H1 (cell line): ENCODE measurements around the gene PTGDR2. TPM values are rescaled to one million over a fixed set of nuclear protein-coding genes. Genes with fewer than 3 reads are reported as not detected.

Experiments
- CTCF ChIA-PET: fragments of 300-600 bp; sonication (Branson Sonifier 250); formaldehyde crosslinking; loops from one replicate; lab custom pipeline; 2021; ENCODE audit not compliant: partially characterized antibody; lab: Charles Lee
- POLR2A ChIA-PET: fragments of 300-600 bp; sonication (Branson Sonifier 250); formaldehyde crosslinking; loops from one replicate; lab custom pipeline; 2021; ENCODE audit warnings: inconsistent platforms; ENCODE audit not compliant: partially characterized antibody; lab: Charles Lee
- DNase-seq, 2 experiments: peaks; one replicate each; pipeline versions ENCODE4 v3.0.0 to v3.0.0-alpha.2; 2010 to 2022; ENCODE audit warnings: low spot score in 2 of 2, low read depth in 1 of 2, mixed read lengths in 1 of 2
- FAIRE-seq: peaks from 2 replicates; lab custom pipeline; 2011; peaks lifted over from hg19 to GRCh38; lab: Jason Lieb, UNC
- H2AFZ ChIP-seq: 2 replicates; pipeline ENCODE4 v1.8.1; 2012; ENCODE audit warnings: low read length, inconsistent platforms
- H2AK5ac ChIP-seq: 2 replicates; pipeline ENCODE4 v1.6.1; 2013; ENCODE audit warnings: low read depth, low read length
- H2BK120ac ChIP-seq: replicated peaks from 2 replicates; pipeline ENCODE3; 2013; ENCODE audit warnings: low read depth, low read length, inconsistent platforms
- H2BK12ac ChIP-seq: 2 replicates; pipeline ENCODE4 v1.6.1; 2013; ENCODE audit warnings: low read depth, low read length
- H2BK15ac ChIP-seq: 2 replicates; pipeline ENCODE4 v1.6.1; 2013; ENCODE audit warnings: low read length
- H2BK20ac ChIP-seq: 2 replicates; pipeline ENCODE4 v1.6.1; 2013; ENCODE audit warnings: low read length
- H2BK5ac ChIP-seq: 2 replicates; pipeline ENCODE4 v1.6.1; 2013; ENCODE audit warnings: low read depth, low read length
- H3K14ac ChIP-seq: 2 replicates; pipeline ENCODE4 v1.6.1; 2013; ENCODE audit warnings: inconsistent platforms; ENCODE audit not compliant: insufficient read length
- H3K18ac ChIP-seq: 2 replicates; pipeline ENCODE4 v1.6.1; 2013; ENCODE audit warnings: low read length; ENCODE audit errors: extremely low read depth
- H3K23ac ChIP-seq: 2 replicates; pipeline ENCODE4 v1.6.1; 2013; ENCODE audit warnings: inconsistent platforms; ENCODE audit not compliant: insufficient read length
- H3K23me2 ChIP-seq: 2 replicates; pipeline ENCODE4 v1.6.1; 2013; ENCODE audit warnings: low read depth, low read length
- H3K27ac ChIP-seq: 2 replicates; pipeline ENCODE4 v1.6.1; 2011; ENCODE audit warnings: low read depth, low read length, inconsistent platforms
- H3K27me3 ChIP-seq, 4 experiments: replicated peaks in 1 of 4; 1 replicate in 1 of 4; 2 replicates in 3 of 4; pipeline versions ENCODE4 v1.6.1 to v1.8.1; 2011 to 2013; ENCODE audit warnings: low read length in 3 of 4, mild to moderate bottlenecking in 3 of 4, inconsistent platforms in 2 of 4, mixed read lengths in 2 of 4, moderate library complexity in 1 of 4; ENCODE audit not compliant: control insufficient read depth in 3 of 4, insufficient read depth in 3 of 4; ENCODE audit errors: extremely low read depth in 1 of 4
- H3K36me3 ChIP-seq, 4 experiments: 2 replicates each; pipeline versions ENCODE4 v1.6.1 to v1.8.1; 2011 to 2013; ENCODE audit warnings: mild to moderate bottlenecking in 4 of 4, low read length in 3 of 4, moderate library complexity in 2 of 4, control low read depth in 1 of 4, inconsistent platforms in 1 of 4; ENCODE audit not compliant: insufficient read depth in 4 of 4, control insufficient read depth in 2 of 4
- H3K4ac ChIP-seq: replicated peaks from 2 replicates; pipeline ENCODE3; 2013; ENCODE audit warnings: low read length, low read depth, mixed read lengths, inconsistent platforms; ENCODE audit not compliant: insufficient read length
- H3K4me1 ChIP-seq, 4 experiments: replicated peaks in 1 of 4; 1 replicate in 1 of 4; 2 replicates in 3 of 4; pipeline versions ENCODE4 v1.6.1 to v1.8.1; 2011 to 2013; ENCODE audit warnings: low read length in 3 of 4, inconsistent platforms in 2 of 4, mixed read lengths in 1 of 4; ENCODE audit not compliant: insufficient read depth in 4 of 4, control insufficient read depth in 3 of 4
- H3K4me2 ChIP-seq, 2 experiments: 2 replicates each; pipeline versions ENCODE4 v1.6.1 to v1.8.1; 2011 to 2013; ENCODE audit warnings: low read depth in 2 of 2, low read length in 2 of 2, control low read depth in 1 of 2, inconsistent platforms in 1 of 2, mild to moderate bottlenecking in 1 of 2; ENCODE audit not compliant: insufficient read depth in 1 of 2
- H3K4me3 ChIP-seq, 4 experiments: fragments of 200-600, 300-600 bp in 1 of 4; sonication (generic), shearing (Covaris generic), sonication (Bioruptor Twin) in 1 of 4; 2 replicates each; pipeline versions ENCODE4 v1.5.1 to v1.8.1; 2011 to 2016; ENCODE audit warnings: low read length in 4 of 4, low read depth in 3 of 4, control low read depth in 2 of 4, inconsistent platforms in 2 of 4, mild to moderate bottlenecking in 2 of 4, mixed read lengths in 1 of 4, moderate library complexity in 1 of 4; ENCODE audit not compliant: insufficient read depth in 2 of 4; ENCODE audit errors: extremely low read depth in 1 of 4
- H3K56ac ChIP-seq: replicated peaks from 2 replicates; pipeline ENCODE3; 2013; ENCODE audit warnings: low read depth, mild to moderate bottlenecking, mixed read lengths, low read length, inconsistent platforms; ENCODE audit not compliant: insufficient read length
- H3K79me1 ChIP-seq: 2 replicates; pipeline ENCODE4 v1.6.1; 2013; ENCODE audit warnings: low read depth, low read length, control low read depth
- H3K79me2 ChIP-seq, 2 experiments: 2 replicates each; pipeline versions ENCODE4 v1.6.1 to v1.8.1; 2012 to 2013; ENCODE audit warnings: low read length in 2 of 2, mild to moderate bottlenecking in 2 of 2, inconsistent platforms in 1 of 2; ENCODE audit not compliant: insufficient read depth in 2 of 2, control insufficient read depth in 1 of 2
- H3K9ac ChIP-seq, 4 experiments: replicated peaks in 1 of 4; 1 replicate in 1 of 4; 2 replicates in 3 of 4; pipeline versions ENCODE4 v1.6.1 to v1.8.1; 2011 to 2013; ENCODE audit warnings: low read depth in 3 of 4, low read length in 3 of 4, control low read depth in 2 of 4, mild to moderate bottlenecking in 2 of 4, moderate library complexity in 2 of 4, inconsistent platforms in 1 of 4; ENCODE audit errors: extremely low read depth in 1 of 4
- H3K9me3 ChIP-seq, 2 experiments: 2 replicates each; pipeline versions ENCODE4 v1.6.1 to v1.8.1; 2012 to 2013; ENCODE audit warnings: mild to moderate bottlenecking in 2 of 2, moderate library complexity in 2 of 2, control low read depth in 1 of 2, inconsistent platforms in 1 of 2, low read depth in 1 of 2, low read length in 1 of 2, mixed read lengths in 1 of 2; ENCODE audit not compliant: insufficient read depth in 2 of 2
- H4K20me1 ChIP-seq, 2 experiments: replicated peaks in 1 of 2; 2 replicates each; pipeline versions ENCODE3 to v1.8.1; 2011 to 2013; ENCODE audit warnings: inconsistent platforms in 2 of 2, low read length in 2 of 2, mild to moderate bottlenecking in 1 of 2; ENCODE audit not compliant: insufficient read depth in 2 of 2, control insufficient read depth in 1 of 2
- H4K5ac ChIP-seq: 2 replicates; pipeline ENCODE4 v1.6.1; 2013; ENCODE audit warnings: low read length, low read depth, mixed read lengths, inconsistent platforms; ENCODE audit not compliant: insufficient read length
- H4K8ac ChIP-seq: 2 replicates; pipeline ENCODE4 v1.8.0; 2013; ENCODE audit warnings: mild to moderate bottlenecking, moderate library complexity, low read length, inconsistent platforms; ENCODE audit not compliant: insufficient read depth; ENCODE audit errors: extremely low read depth
- H4K91ac ChIP-seq: replicated peaks from 2 replicates; pipeline ENCODE3; 2013; ENCODE audit warnings: low read length, mixed read lengths, inconsistent platforms; ENCODE audit not compliant: insufficient read length
- BACH1 ChIP-seq: IDR thresholded peaks from 2 replicates; pipeline ENCODE4 v1.6.1; 2012; ENCODE audit warnings: low read length, improper control_type of control experiment
- CHD1 ChIP-seq: IDR thresholded peaks from 2 replicates; pipeline ENCODE4 v1.6.1; 2012; ENCODE audit warnings: low read depth, low read length, improper control_type of control experiment
- JUND ChIP-seq: IDR thresholded peaks from 2 replicates; pipeline ENCODE4 v1.6.1; 2011; ENCODE audit warnings: mild to moderate bottlenecking, improper control_type of control experiment, low read length
- KDM4A ChIP-seq: IDR thresholded peaks from one replicate; pipeline ENCODE4 v1.7.1; 2012; ENCODE audit warnings: low read depth, mild to moderate bottlenecking, moderate library complexity, low read length, inconsistent platforms; ENCODE audit not compliant: severe bottlenecking
- KDM5A ChIP-seq: fragments of 200-600 bp; IDR thresholded peaks from 2 replicates; pipeline ENCODE4 v1.7.1; 2012; ENCODE audit warnings: mild to moderate bottlenecking, low read length, inconsistent platforms, mixed read lengths
- NRF1 ChIP-seq: IDR thresholded peaks from 2 replicates; pipeline ENCODE4 v1.6.1; 2011; ENCODE audit warnings: mild to moderate bottlenecking, low read depth, low read length, improper control_type of control experiment
- SP1 ChIP-seq: IDR thresholded peaks from 2 replicates; pipeline ENCODE4 v1.6.1; 2011; ENCODE audit warnings: low read depth, low read length
- SP2 ChIP-seq: IDR thresholded peaks from 2 replicates; pipeline ENCODE4 v1.6.1; 2012; ENCODE audit warnings: mild to moderate bottlenecking, low read length, inconsistent platforms
- TCF12 ChIP-seq: IDR thresholded peaks from 2 replicates; pipeline ENCODE4 v1.6.1; 2011; ENCODE audit warnings: low read depth, mild to moderate bottlenecking, low read length
- YY1 ChIP-seq: IDR thresholded peaks from 2 replicates; pipeline ENCODE4 v1.6.1; 2011; ENCODE audit warnings: low read depth, mild to moderate bottlenecking, low read length
- ZNF274 ChIP-seq: IDR thresholded peaks from 2 replicates; pipeline ENCODE4 v1.7.0; 2012; ENCODE audit warnings: low read length, borderline replicate concordance; ENCODE audit errors: extremely low read depth
- WGBS, 2 experiments: shearing (Covaris generic) in 1 of 2; methylation state at CpG; one replicate each; pipeline versions ENCODE4 v1.1.6 to v1.1.7; 2013 to 2015; ENCODE audit warnings: low lambda C conversion rate in 2 of 2, mixed read lengths in 2 of 2, inconsistent platforms in 1 of 2, low coverage in 1 of 2, missing lambda C conversion rate in 1 of 2; ENCODE audit not compliant: insufficient replicate concordance in 2 of 2, insufficient coverage in 1 of 2, insufficient read length in 1 of 2; ENCODE audit errors: extremely low coverage in 1 of 2, missing lambda C conversion rate in 1 of 2; 5-methylcytosine and 5-hydroxymethylcytosine counted together
- polyA plus RNA-seq, 7 experiments: library from polyadenylated mRNA; depleted of rRNA in 3 of 7; stranded (reverse) in 5 of 7; unstranded in 2 of 7; fragments of >200 nt in 5 of 7; fragments of 200-250 nt in 2 of 7; gene quantifications; 1 replicate in 5 of 7; 2 replicates in 1 of 7; 4 replicates in 1 of 7; pipeline versions ENCODE4 v1.2.1 to v1.2.3, GENCODE V29; 2011 to 2013; ENCODE audit warnings: missing spikeins in 2 of 7, mixed read lengths in 2 of 7
- total RNA-seq: library from RNA; stranded (reverse); fragmentation: NEBNext Ultra II Directional; extraction: Animal tissue kit (Norgen Biotek cat#: 25700); gene quantifications from 2 replicates; pipeline ENCODE4 v1.2.1, GENCODE V29; 2021
- TF ChIP-seq, protein P1 (sequence below): IDR thresholded peaks from 2 replicates; pipeline ENCODE4 v1.6.1; 2012; ENCODE audit warnings: inconsistent platforms
- TF ChIP-seq, protein P2 (sequence below): IDR thresholded peaks from 2 replicates; pipeline ENCODE4 v1.6.1; 2011; ENCODE audit warnings: low read length, improper control_type of control experiment

PTGDR2 gene
- total and polyA plus RNA-seq, 2 of the 8 experiments (the other 6 are each of a cell fraction or from before 2014, with no cell fraction given), result 0.20 TPM; not detected in 1

DNA sequence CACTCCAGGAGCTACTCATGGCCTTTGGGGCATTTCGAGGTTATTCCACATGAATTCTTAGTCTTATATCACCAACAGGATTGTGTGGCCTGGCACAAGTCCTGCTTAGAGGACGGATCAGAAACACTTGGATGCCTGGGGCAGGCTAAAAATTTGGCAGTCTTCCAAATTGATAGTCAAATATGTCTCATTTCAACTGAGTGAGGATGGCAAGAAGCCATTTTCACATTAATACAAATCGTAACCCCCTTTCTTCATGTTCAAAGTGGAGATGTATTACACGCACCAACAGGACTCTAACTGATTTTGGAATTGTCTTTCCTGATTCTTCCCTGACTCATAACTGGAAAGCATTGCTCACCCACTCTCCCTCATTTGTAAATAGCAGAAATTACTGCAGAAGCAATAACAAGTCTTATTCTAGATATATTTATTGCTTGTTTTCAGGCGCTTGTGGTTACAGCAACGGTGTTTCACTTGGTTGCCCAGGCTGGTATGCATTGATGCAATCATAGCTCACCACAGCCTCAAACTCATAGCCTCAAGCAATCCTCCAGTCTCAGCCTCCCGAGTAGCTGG lies 24.2 kb downstream of the PTGDR2 start:
- H3K9ac ChIP-seq, result no peak overlapping the region
- H2BK20ac ChIP-seq, result no peak overlapping the region
- H2BK15ac ChIP-seq, result no peak overlapping the region
- H3K14ac ChIP-seq, result no peak overlapping the region
- no peaks in the 10 kb centered on the region for H3K23me2 ChIP-seq
- no peak overlapping the region for H4K5ac ChIP-seq
- no peak overlapping the region for H2BK12ac ChIP-seq
- no peaks in the 10 kb centered on the region for H4K20me1 ChIP-seq
- 71% methylated on average over 7 of the region's 7 CpGs; no CpG with 5 or more reads in 1 of the 2 experiments for WGBS, 2 experiments
- H3K27me3 ChIP-seq, result no peaks in the 10 kb centered on the region; a peak in 1 of 7 replicates
- no peaks in the 10 kb centered on the region for H3K79me2 ChIP-seq
- H3K4ac ChIP-seq, result no peak overlapping the region
- no peak overlapping the region for H2BK120ac ChIP-seq
- no peak overlapping the region for H3K18ac ChIP-seq
- H3K4me2 ChIP-seq, result no peak overlapping the region
- ChIA-PET POLR2A (interaction anchor here (0.8 to 3.3 kb wide), 6 partner anchors 10 to 74 kb away, joined by 3 to 17 read pairs (median 4); partner anchors contain the start of gene PRPF19), CTCF (interaction anchor here (0.7 to 18.0 kb wide), 38 partner anchors 10 to 206 kb away, joined by 3 to 522 read pairs (median 6); partner anchors contain the start of genes CCDC86, MS4A10, PRPF19 and PTGDR2)
- H3K9me3 ChIP-seq, result no peaks in the 10 kb centered on the region
- no peaks in the 10 kb centered on the region for H3K4me1 ChIP-seq
- FAIRE-seq (no peak), DNase-seq (no peak)
- no peak overlapping the region for H2AK5ac ChIP-seq
- H3K36me3 ChIP-seq, result no peaks in the 10 kb centered on the region
- no peak overlapping the region for H3K23ac ChIP-seq
- H3K27ac ChIP-seq, result no peak overlapping the region
- H2AFZ ChIP-seq, result no peak overlapping the region
- H3K79me1 ChIP-seq, result no peaks in the 10 kb centered on the region
- H3K56ac ChIP-seq, result no peak overlapping the region
- H3K4me3 ChIP-seq, result no peak overlapping the region
- no peak overlapping the region; the same call in 1 of the 2 replicates for H4K8ac ChIP-seq
- H4K91ac ChIP-seq, result no peak overlapping the region
- no peak overlapping the region for H2BK5ac ChIP-seq
- no peak for TF ChIP-seq KDM5A
- TF ChIP-seq SP1, result no peak
- TF ChIP-seq NRF1, result no peak
- no peak for TF ChIP-seq YY1
- TF ChIP-seq, protein P1, sequence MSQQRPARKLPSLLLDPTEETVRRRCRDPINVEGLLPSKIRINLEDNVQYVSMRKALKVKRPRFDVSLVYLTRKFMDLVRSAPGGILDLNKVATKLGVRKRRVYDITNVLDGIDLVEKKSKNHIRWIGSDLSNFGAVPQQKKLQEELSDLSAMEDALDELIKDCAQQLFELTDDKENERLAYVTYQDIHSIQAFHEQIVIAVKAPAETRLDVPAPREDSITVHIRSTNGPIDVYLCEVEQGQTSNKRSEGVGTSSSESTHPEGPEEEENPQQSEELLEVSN, result no peak
- TF ChIP-seq JUND, result no peak
- no peak for TF ChIP-seq TCF12
- TF ChIP-seq CHD1, result no peak
- no peak for TF ChIP-seq SP2
- no peak for TF ChIP-seq ZNF274
- TF ChIP-seq KDM4A, result no peak
- TF ChIP-seq, protein P2, sequence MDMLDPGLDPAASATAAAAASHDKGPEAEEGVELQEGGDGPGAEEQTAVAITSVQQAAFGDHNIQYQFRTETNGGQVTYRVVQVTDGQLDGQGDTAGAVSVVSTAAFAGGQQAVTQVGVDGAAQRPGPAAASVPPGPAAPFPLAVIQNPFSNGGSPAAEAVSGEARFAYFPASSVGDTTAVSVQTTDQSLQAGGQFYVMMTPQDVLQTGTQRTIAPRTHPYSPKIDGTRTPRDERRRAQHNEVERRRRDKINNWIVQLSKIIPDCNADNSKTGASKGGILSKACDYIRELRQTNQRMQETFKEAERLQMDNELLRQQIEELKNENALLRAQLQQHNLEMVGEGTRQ, result no peak
- no peak for TF ChIP-seq BACH1
